Uterine smooth muscle cell (primary cell): ENCODE results near the gene MBTD1. TPM values are rescaled to one million over a fixed set of nuclear protein-coding genes. Genes with fewer than 3 reads are reported as not detected.

Experiments used
- total RNA-seq: library from RNA; depleted of rRNA; stranded (reverse); fragments of >200 nt; gene quantifications from 2 replicates; pipeline ENCODE4 v1.2.3, GENCODE V29; 2014

Gene MBTD1
- 9.0 and 12.1 TPM in 2 replicates for total RNA-seq

DNA sequence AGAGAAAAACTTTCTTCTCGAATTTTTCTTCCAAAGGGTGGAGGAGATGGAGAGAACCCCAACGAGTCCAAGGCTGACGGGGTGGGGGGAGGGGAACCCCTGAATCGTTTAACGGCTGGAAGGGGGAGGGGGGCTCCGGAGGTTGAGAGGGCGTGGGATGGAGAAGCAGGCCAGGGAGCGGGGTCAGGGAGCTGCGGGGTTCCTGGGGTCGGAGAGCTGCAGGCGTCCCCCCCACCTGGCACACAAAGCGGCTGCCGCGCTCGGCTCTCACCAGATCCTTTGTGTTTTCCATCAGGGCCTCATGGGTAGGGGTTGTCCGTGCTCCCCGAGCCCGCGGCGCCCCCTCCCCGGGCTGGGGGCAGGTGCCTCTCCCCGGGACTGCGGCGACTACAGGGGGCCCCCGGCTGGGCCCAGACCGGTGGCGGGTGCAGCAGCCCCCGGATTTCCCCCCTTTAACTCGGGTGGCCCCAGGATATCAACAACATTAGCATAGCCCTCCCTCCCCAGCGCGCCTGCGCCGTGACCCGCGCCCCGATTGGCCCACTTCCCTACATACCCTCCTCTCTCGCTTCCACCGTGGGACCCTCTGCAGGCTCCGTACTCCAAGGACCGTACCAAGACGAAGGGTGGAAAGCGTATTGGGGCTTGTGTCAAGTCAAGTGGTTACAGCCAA is at the start of gene MBTD1:
TSS of gene MBTD1 (minus strand) at position 486 of the 673 bp plus-strand sequence. CDS start 34,888 bp downstream, outside the sequence.

DNA sequence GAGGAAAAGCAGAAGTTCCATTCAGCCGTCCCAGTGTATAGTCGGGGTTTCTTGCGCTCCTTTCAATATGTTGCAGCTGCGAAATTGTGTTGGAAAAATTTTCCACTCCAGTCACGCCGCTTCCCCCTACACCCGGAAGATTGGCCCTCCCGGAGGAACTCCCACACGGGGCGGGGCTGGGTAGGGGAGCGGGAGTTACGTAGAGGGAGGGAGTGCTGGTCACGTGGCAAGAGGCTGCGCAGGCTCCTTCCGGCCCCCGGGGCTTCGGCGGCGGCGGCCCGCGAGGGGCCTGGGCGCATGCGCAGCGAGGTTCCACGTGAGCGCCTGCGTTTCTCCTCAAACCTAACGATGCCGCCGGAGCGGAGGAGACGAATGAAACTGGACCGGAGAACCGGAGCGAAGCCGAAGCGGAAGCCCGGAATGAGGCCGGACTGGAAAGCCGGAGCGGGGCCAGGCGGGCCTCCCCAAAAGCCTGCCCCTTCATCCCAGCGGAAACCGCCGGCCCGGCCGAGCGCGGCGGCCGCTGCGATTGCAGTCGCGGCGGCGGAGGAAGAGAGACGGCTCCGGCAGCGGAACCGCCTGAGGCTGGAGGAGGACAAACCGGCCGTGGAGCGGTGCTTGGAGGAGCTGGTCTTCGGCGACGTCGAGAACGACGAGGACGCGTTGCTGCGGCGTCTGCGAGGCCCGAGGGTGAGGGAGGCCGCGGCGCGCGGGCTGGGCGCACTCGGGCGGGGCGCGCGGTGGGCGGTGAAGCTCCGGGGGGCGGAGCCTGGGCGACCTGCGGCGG is 581 bp upstream of the MBTD1 start, which contains the start of gene UTP18:
TSS of gene UTP18 (plus strand) at position 310 of the 787 bp plus-strand sequence. CDS start at position 349, 39 bp downstream.

DNA sequence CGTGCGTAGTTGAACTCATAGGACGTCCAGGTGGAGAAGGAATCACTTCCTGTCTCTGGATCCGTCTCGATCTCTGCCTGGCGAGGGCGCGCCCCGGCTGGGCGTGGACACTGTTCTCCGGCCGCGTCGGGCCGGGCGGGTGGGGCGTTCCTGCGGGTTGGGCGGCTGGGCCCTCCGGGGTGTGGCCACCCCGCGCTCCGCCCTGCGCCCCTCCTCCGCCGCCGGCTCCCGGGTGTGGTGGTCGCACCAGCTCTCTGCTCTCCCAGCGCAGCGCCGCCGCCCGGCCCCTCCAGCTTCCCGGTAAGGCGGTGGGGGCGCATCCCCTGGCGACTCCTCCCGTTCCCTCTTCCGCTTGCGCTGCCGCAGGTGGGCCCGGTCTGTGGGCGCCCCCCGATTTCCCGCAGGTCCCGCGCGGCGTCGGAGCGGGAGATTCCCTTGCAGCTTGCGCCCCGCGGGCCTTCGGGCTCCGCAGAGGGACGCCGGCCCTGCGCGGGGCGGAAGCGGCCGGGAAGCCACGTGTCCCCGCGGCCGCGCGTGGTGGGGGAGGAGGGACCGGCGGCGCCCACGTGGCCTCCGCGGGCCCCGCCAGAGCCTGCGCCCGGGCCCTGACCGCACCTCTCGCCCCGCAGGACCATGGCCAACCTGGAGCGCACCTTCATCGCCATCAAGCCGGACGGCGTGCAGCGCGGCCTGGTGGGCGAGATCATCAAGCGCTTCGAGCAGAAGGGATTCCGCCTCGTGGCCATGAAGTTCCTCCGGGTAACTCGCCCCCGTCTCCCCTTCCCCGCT is 93.5 kb downstream of the MBTD1 start, which contains the start of gene NME2:
TSS of gene NME2 (plus strand) at position 214 of the 789 bp plus-strand sequence. CDS start at position 634, 420 bp downstream.

DNA sequence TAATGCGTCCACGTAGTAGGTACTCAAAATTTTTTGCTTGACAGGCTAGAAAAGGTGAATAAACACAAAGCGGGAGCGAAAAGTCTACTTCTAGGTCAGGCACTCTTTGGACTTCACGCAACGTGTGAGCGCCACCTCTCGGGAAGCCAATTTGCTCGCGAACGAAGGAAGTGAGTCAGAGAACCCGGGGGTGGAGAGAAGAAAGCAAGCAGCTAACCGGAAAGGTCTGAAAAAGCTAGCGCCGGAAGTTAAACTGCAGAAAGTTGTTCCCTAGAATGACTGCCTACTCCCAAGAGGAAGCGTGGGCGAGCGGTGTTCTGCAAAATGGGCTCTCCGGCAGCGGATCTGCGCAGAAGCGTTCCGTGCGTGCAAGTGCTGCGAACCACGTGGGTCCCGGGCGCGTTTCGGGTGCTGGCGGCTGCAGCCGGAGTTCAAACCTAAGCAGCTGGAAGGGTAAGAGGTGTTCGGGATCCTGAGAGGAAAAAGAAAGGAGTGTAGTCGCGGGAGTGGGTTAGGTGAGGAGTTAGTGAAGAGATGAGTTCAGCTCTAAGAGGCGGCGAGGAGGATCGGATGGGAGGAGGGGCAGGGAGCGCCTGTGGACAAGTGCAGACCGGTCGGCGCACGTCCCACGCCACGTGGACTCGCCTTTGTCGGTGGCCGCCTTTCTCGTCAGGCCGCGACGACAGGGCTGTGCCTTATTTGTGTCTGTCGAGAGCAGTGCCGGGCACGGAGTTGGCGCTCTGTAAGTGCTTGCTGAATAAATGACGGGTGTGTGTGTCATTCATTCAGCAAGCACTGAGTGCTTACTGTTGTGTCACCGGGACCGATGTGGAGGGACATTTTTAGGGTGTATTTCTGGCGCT is 106.4 kb downstream of the MBTD1 start, which contains the start of gene NME1:
TSS of gene NME1 (plus strand) at position 350 of the 863 bp plus-strand sequence. CDS start 2,096 bp downstream, outside the sequence.

Other genes starting within 250 kb of the MBTD1 start
- gene SPAG9, start 139.2 kb downstream of the MBTD1 start, total RNA-seq: 113 and 122 TPM in 2 replicates
- gene NME1, start 106.5 kb downstream of the MBTD1 start, total RNA-seq: 143 and 233 TPM in 2 replicates
- gene NME2, start 93.6 kb downstream of the MBTD1 start, total RNA-seq: 617 and 737 TPM in 2 replicates
- gene UTP18, start 497 bp upstream of the MBTD1 start, total RNA-seq: 61.5 and 72.4 TPM in 2 replicates